Right ventricle myocardium inferior (tissue), 1 donor: ENCODE data around the gene COX6A2. TPM values are rescaled to one million over a fixed set of nuclear protein-coding genes. Genes with fewer than 3 reads are reported as not detected.
"Not testable (repeated sequence)": the region's sequence is repeated elsewhere in the genome, so short reads cannot be mapped to it uniquely, and the experiment has no call there.

Source experiments
- ATAC-seq: fragments of 200-7000 bp; cut with Tn5 transposase; one replicate; pipeline ENCODE4 v1.9.1; 2020; ENCODE audit warnings: mild to moderate bottlenecking, moderate library complexity
- DNase-seq: peaks from one replicate; pipeline ENCODE4 v3.0.0; 2021; ENCODE audit errors: missing footprints
- intact Hi-C: fragments of 100-400 bp; cut with DNase I; formaldehyde crosslinking; loops from one replicate; pipeline ENCODE4 v1.11.0; 2022
- total RNA-seq: library from RNA; stranded (reverse); fragmentation: NEBNext Ultra II Directional; extraction: Animal tissue kit (Norgen Biotek cat#: 25700); gene quantifications from one replicate; pipeline ENCODE4 v1.2.1, GENCODE V29; 2021
- donor health status: DM: no; HTN: yes; CAD: no; lungs with severe emphysema.

Gene COX6A2
- total RNA-seq, 1 donor from 2014 or later = 1,434 TPM

DNA sequence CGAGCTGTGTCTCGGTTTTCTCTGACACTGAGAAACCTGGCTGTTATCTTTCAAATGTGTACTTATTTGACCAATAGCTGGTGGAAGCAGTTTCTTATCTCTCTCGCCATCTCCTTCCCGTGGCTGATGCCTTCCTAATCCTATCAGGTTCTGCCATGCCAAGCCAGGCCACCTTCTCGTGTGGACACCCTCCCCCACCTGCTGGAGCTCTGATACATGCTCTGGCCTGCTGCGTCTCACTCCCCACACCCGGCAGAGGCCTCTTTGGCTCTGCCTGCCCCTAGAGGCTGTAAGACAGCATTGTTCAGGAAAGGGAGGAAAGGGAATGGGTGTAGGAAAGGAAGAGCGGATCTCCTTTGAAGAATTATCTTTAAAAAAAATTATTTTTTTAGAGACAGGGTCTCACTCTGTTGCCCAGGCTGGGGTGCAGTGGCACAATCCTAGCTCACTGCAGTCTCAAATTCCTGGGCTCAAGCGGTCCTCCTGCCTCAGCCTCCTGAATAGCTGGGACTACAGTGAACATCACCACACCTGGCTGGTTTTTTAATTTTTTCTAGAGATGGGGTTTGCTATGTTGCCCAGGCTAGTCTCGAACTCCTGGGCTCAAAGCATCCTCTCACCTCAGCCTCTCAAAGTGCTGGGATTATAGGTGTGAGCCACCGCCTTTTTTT lies 23.7 kb upstream of the COX6A2 start:
- intact Hi-C loops = loop anchor here (10.0 kb wide), 1 partner anchor 377 kb away; the partner anchor contains the start of genes ZNF646 and ZNF668
- ATAC-seq (peak; percentile 66), DNase-seq (peak; percentile 69)

DNA sequence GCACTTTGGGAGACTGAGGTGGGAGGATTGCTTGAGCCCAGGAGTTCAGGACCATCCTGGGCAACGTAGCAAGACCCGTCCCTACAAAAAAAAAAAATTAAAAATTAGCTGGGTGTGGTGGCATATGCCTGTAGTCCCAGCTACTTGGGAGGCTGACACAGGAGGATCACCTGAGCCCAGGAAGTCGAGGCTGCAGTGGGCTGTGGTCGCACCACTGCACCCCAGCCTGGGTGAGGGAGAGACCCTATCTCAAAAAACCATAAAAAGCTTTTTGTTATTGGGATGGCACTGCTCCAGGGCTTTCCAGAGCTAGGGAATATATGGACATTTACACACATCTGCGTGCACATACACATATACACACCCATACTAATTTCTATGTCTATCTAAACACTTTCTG lies 23.0 kb upstream of the COX6A2 start:
- DNase-seq (no peak), ATAC-seq (no peak)
- intact Hi-C loops = loop anchor here (10.0 kb wide), 1 partner anchor 376 kb away; the partner anchor contains the start of genes ZNF646 and ZNF668

DNA sequence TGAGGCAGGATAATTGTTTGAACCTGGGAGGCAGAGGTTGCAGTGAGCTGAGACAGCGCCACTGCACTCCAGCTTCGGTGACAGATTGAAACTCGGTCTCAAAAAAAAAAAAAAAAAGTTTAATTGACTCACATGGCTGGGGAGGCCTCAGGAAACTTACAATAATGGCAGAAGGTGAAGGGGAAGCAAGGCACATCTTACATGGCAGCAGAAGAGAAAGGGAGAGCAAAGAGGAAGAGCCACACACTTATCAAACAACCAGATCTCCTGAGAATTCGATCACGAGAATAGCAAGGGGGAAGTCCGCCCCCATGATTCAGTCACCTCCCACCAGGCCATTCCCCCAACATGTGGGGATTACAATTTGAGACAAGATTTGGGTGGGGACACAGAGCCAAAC lies 17.8 kb upstream of the COX6A2 start:
- intact Hi-C loops = loop anchor here (10.0 kb wide), 1 partner anchor 261 kb away; the partner anchor contains the start of gene FUS
- DNase-seq, ATAC-seq: not testable (repeated sequence)

DNA sequence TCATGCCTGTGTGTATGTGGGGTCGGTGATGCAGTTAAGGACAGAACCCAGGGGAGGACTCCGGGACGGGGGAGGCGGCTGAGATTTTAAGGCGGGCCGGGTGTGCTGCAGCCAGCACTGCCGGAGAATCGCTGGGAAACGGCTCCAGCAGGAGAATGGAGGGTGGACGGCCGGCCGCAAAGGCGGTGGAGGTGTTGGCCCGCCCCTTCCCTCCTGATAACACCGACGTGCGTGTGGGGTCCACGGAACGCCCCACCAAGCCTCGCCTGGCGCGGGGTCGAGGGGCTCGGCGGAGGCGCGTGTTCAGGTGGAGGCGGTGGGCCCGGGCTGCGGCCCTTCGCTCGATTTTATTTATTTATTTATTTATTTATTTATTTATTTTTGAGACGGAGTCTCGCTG lies 13.8 kb upstream of the COX6A2 start:
- no peak for DNase-seq
- no peak for ATAC-seq
- intact Hi-C loops = loop anchor here (10.0 kb wide), 1 partner anchor 257 kb away; the partner anchor contains the start of gene FUS

DNA sequence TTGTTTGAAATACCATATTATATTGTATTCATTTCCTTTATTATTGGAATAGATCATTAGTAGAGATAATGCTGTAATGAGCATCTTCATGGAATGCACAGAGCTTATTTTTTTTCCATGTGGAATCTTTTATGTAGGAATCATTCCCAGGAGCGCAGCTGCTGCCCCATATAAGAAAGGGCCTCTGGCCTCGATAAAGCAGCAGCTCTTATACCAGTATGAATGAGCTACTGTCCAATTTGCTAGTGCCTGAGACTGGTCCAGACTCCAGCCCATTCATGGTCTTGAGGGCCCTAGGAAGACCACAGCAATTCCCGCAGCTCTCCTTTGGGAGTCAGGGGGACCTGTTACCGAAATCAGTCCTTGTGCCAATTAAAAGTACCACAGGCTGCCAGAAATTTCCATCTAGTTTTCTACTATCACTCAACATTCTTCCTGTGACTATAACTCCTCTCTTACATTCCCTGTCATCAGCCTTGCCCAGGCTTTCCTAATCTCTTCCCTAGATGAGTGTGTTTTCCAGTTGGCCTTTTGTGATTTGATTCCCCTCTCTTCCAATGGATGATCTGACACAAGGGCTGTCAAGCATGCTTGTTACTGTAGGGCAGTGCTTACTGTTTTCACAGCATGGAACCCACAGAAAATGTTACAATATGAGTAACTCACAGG lies 12.5 kb upstream of the COX6A2 start:
- no peak for ATAC-seq
- intact Hi-C loops = loop anchor here (10.0 kb wide), 1 partner anchor 256 kb away; the partner anchor contains the start of gene FUS
- no peak for DNase-seq

DNA sequence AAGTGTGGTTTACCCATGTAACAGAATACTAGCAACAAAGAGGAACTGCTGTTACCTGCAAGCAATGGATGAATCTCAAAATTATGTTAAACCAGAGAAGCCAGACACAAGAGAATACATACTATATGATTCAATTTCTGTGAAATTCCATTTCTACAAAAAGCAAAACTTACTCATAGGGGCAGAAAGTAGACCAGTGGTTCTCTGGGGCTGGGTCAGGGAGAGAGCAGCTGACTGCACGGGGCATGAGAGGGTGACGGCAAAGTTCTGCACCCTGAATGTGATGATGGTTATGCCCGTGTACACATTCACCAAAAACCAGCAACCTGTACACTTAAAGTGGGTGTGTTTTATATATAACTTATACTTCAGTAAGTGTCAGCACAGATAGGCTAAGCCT lies 11.4 kb upstream of the COX6A2 start:
- intact Hi-C loops = no loop called here
- ATAC-seq (no peak), DNase-seq (no peak)

DNA sequence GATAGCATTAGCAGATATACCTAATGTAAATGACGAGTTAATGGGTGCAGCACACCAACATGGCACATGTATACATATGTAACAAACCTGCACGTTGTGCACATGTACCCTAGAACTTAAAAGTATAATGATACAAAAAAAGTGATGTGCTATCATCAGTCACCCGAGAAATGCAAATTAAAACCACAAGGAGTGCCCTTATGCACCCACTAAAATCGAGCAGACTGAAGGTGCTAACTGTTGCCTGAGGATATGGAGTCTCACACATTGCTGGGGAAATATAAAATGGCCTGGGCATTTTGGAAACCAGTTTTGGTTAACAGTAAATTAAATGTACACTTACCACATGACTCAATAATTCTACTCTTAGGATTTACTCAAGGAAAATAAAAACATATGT lies 10.9 kb upstream of the COX6A2 start:
- ATAC-seq, DNase-seq, intact Hi-C loops: not testable (repeated sequence)

DNA sequence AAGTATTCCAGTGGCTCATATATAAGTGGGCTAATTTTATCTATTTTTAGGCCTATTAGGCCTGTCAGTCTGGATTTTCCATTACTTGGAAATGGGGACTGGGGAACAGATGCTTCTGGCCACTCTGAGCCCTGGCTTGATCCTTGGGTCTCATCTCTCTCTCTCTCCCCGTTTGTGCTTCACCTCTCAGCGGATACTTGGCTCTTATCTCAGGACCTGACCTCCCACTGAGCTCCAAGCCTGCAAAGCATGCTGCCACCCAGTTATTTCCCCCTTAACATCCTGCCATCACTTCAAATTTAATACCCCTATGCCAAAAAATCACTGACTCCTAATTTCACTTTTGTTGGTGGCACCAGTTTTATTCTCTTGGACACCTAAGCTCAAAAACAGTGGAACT lies 10.3 kb upstream of the COX6A2 start:
- no peak for DNase-seq
- intact Hi-C loops = no loop called here
- no peak for ATAC-seq

DNA sequence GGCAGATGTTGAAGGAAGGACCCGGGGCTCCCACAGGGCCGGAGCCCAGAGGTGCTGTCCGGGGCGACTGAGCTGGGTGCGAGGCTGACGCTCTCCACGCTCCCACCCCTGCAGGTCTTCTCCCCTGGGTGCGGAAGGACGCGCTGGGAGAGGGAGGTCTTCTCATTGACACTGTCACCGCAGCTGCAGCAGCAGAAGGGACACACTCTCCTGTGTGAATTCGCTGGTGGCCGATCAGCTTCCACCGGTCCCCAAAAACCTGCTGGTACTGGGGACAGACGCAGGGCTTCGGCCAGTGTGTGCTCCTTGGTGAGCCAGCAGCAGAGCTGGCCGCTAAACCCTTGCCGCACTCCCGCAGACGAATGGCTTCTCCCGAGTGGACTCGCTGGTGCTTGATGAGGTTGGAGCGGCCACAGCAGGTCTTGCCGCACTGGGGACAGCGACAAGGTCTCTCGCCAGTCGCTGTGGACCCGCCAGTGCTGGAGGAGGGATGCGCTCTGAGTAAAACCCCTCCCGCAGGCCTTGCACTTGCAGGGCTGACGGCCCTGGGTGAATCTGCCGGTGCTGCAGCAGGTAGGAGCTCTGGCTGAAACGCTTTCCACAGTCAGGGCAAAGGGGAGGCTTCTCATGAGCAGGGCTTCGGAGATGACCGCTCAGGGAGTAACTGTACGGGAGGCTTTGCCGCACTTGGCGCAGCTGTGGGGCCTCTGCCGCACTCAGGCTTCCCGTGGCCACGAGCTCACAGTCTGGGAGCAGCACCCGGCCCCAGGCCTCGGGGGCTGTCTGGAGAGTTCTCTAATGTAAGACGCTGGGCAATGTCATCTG lies 8.3 kb upstream of the COX6A2 start:
- intact Hi-C loops = no loop called here
- no peak for DNase-seq
- no peak for ATAC-seq

DNA sequence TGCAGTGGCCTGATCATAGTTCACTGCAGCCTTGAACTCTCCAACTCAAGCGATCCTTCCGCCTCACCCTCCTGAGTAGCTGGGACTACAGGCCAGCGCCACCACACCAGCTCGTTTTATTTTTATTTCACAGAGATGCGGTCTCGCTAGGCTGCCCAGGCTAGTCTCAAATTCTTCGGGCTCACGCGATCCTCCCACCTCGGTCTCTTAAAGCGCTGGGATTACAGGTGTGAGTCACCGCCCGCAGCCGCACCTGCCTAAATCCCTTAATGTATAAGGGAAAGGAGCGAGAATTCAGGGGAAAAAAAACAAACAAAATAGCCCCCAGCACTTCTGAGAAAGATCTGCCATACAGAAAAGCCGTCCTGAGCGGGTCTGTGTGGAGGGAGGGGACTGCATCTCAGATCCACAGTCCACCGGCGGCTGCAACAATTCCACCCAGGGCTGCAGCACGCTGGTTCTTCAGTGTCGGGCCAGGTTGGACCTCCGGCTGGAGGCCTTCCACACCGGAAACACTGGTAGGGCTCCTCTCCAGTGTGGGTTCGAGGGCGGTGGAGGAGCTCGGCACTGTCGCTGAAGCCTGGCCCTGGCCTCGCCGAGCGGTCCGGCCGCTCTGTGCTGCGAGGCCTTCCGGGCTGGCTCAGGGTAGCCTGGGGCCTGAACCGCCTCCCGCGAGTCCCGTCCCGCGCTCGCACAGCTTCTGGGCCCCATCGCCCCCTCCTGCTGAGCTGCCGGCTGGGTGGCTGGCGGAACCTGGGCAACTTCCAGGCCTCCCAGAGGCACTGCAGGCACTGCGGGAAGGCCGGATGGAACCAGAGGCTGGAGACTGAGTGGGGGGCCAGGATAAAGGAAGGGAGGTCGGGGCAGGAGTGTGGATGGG lies 7.4 kb upstream of the COX6A2 start:
- intact Hi-C loops = no loop called here
- no peak for ATAC-seq

DNA sequence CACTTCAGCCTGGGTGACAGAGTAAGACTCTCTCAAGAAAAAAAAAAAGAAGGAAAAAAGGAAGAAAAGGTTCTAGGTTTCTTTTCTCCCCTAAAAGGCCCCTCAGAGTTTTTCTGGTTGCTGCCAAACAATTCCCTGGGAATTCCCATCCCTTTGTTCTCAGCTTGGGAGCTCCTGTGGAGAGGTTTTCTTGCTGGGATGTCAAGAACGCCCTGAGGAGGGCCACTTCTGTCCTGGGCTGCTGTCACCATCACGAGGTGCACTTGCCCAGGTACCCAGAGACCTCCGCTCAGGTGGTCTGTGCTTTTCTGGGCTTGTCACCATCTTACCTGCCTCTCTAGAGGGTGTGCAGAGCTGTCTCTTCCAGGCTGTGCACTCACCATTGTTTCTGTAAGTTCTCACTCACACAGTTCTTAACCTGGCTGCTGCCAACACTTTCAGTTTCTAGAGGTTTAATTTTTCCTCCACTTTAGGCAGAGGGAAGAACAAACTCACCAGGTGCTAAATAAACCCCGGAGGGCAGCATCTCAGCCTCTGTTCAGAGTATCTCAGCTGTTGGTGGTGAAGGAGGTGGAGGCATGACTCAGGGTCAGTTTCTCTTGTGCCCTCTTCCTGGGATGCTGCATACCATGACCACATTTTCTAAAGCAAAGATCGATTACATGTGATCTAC lies 2.4 kb upstream of the COX6A2 start:
- no peak for DNase-seq
- no peak for ATAC-seq

More for the DNA sequence above, 7.4 kb upstream of the COX6A2 start:
- no peak for DNase-seq

DNA sequence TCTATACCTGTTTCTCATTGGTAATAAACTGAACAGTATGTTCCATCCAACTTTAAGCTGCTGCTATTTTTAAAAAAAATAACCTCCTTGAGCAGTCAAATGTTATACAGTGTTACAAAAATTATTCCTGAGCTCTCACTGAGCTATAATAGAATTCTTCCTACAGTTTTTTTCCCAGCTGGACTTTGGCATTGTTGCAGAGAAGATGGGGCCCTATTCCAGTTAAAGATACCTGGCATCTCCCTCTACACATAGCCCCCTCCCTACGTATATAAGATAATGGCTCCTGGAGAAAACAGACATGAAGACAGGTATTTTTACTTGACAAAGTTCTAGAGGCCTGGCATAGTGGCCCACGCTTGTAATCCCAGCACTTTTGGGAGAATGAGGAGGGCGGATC lies 1.6 kb upstream of the COX6A2 start:
- DNase-seq (no peak), ATAC-seq (no peak)
- intact Hi-C loops = no loop called here

More for the DNA sequence above, 2.4 kb upstream of the COX6A2 start:
- intact Hi-C loops = no loop called here

DNA sequence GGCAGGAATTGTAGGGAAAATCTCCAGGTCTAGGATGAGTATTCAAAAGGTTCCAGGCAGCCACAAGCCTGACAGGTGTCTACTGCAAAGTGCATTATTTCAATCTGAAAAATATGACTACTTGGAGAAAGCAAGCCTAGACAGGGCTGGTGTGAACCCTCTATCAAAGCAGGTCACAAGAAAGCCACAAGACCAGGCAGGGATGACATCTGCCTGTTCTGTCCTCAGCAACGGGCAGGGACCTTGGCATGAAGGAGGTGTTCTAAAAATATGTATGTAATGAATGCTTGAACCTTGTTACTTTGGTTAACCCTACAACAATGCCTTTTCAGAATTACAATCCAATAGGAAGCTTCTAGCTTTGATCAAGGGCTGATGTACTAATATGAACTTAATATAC lies 1.2 kb upstream of the COX6A2 start:
- no peak for DNase-seq
- intact Hi-C loops = no loop called here
- ATAC-seq = peak; percentile 58

DNA sequence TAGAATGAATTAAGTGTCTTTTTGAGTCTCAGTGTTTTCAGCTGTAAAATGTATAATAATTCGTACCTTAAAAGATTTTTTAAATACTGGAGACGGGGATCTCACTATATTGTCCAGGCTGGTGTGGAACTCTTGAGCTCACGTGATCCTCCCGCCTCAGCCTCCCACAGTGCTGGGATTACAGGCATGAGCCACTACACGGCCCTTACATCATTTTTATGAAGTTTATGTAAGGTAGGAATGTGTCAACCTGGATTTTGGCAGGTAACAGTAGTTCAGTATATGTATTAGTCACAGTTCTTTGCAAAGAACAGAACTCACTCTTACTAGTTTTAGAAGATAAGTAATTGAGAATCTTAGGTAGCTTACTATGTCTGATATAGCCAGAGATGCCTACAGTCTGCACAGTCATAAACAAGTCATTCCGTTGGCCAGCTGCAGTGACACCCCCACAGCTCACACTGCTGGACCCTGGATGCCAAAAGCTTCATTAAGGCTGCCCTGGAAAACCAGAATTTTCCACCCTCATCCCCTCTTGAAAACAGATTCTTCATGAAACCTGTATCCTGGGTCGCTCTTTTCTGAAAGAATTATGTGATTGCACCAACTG lies 583 bp upstream of the COX6A2 start:
- DNase-seq (no peak), ATAC-seq (no peak)
- intact Hi-C loops = no loop called here

DNA sequence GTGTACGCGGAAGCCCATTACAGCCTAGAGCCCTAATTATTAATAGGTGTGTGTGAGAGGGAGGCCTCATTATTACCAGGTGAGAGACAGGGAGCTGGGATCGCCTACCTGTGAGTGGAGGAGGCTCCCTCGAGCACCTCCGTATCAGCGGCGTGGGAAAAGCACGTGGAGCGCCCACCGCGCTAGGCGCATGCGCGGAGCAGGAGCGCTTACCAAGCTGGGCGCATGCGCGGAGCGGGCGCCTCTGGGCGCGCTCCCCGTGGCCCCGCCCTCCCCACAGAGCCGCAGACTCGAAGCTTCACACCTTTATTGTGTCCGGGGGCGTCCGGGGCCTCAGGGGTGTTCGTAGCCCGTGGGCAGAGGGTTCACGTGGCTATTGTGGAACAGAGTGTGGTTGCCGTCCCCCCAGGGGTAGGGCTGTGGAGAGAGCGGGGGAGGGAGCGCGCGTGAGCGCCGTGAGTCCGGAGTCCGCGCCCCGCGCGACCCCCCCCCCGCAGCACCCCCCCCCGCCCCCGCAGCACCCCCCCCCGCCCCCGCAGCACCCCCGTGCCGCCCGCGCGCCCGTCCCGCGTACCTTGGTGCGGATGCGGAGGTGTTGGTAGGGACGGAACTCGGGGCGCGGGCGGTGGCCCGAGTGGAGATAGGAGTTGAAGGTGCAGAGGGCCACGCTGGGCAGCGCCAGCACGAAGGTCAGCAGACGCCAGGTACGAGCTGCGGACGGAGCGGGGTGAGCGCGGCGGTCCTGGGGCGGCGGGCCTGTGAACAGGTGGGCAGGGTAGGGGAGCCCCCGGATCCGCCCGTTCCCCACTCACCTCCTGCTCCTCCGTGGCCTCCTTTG lies 500 bp downstream of the COX6A2 start:
- ATAC-seq = peak; percentile 50
- peak; percentile 89 for DNase-seq
- intact Hi-C loops = no loop called here

DNA sequence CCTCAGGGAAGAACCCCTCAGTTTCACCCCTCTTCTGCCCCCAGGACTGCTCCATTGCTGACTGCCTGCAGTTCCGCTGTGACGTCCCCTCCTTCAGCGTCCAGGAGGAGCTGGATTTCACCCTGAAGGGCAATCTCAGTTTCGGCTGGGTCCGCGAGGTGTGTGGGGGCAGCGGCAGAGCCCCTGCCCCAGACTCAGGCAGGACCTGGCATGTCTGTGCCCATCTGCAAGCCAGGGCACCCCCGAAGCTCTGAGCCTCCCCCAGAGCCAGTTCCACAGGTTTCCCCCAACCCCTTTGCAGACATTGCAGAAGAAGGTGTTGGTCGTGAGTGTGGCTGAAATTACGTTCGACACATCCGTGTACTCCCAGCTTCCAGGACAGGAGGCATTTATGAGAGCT lies 4.4 kb downstream of the COX6A2 start:
- DNase-seq (no peak), ATAC-seq (peak; percentile 1)
- intact Hi-C loops = no loop called here

DNA sequence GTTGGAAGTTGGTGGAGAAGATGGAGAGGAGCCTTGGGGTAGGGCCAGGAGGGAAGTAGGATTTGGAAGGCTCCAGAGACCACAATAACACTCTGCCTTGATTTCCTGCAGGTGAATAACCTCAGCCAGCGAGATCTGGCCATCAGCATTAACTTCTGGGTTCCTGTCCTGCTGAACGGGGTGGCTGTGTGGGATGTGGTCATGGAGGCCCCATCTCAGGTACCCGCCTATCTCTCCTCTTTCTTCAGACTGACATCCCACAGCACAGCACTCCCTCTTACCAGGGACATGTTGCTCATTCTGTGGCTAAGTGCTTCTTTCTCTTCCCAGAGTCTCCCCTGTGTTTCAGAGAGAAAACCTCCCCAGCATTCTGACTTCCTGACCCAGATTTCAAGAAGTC lies 4.9 kb downstream of the COX6A2 start:
- DNase-seq (no peak), ATAC-seq (peak; percentile 13)
- intact Hi-C loops = no loop called here
